OCI-LY7 (cell line): ENCODE results near the gene C1orf105. TPM values are rescaled to one million over a fixed set of nuclear protein-coding genes. Genes with fewer than 3 reads are reported as not detected.

Experiments
- BruUV-seq: library from RNA; stranded (reverse); fragments of 400-500 nt; replicated peaks from 2 replicates; lab custom pipeline; 2021; lab: Mats Ljungman, UMichigan
- CTCF ChIA-PET: fragments of 300-600 bp; sonication (Branson Sonifier 250); formaldehyde crosslinking; loops from one replicate; lab custom pipeline; 2022; ENCODE audit warnings: antibody characterized with exemption; ENCODE audit not compliant: unreplicated experiment; lab: Charles Lee
- POLR2A ChIA-PET: fragments of 300-600 bp; sonication (Branson Sonifier 250); formaldehyde crosslinking; loops from one replicate; lab custom pipeline; 2022; ENCODE audit warnings: antibody characterized with exemption; lab: Charles Lee
- DNase-seq: peaks from one replicate; pipeline ENCODE4 v3.0.0-alpha.2; 2015; ENCODE audit warnings: low spot score
- H2AFZ ChIP-seq: fragments of 200-600 bp; sonication (generic), shearing (Covaris generic); 2 replicates; pipeline ENCODE4 v1.6.1; 2014; ENCODE audit warnings: mild to moderate bottlenecking, antibody characterized with exemption, low read length, moderate library complexity
- H3K27ac ChIP-seq: fragments of 200-600 bp; sonication (generic); 2 replicates; pipeline ENCODE4 v1.5.1; 2014; ENCODE audit warnings: mixed run types, low read depth, mild to moderate bottlenecking, moderate library complexity, low read length, inconsistent platforms; ENCODE audit not compliant: poor library complexity, severe bottlenecking
- H3K36me3 ChIP-seq: fragments of 200-600 bp; sonication (generic); 2 replicates; pipeline ENCODE4 v1.6.1; 2014; ENCODE audit warnings: mild to moderate bottlenecking, antibody characterized with exemption, low read length, moderate library complexity, mixed read lengths; ENCODE audit not compliant: insufficient read depth
- H3K4me1 ChIP-seq: fragments of 200-600 bp; sonication (generic); 2 replicates; pipeline ENCODE4 v1.5.1; 2014; ENCODE audit warnings: mild to moderate bottlenecking, low read length; ENCODE audit not compliant: insufficient read depth, poor library complexity, severe bottlenecking
- H3K4me2 ChIP-seq: fragments of 200-600 bp; sonication (generic); 2 replicates; pipeline ENCODE4 v1.6.1; 2014; ENCODE audit warnings: mild to moderate bottlenecking, low read length
- H3K4me3 ChIP-seq: fragments of 200-600 bp; sonication (generic); 2 replicates; pipeline ENCODE4 v1.5.1; 2014; ENCODE audit warnings: mild to moderate bottlenecking, low read depth, low read length; ENCODE audit not compliant: poor library complexity, severe bottlenecking
- H3K79me2 ChIP-seq: fragments of 200-600 bp; sonication (generic); 2 replicates; pipeline ENCODE4 v1.6.1; 2016; ENCODE audit warnings: low read depth, mild to moderate bottlenecking, low read length, moderate library complexity, mixed read lengths; ENCODE audit not compliant: insufficient read depth
- H3K9me2 ChIP-seq: fragments of 200-600 bp; sonication (generic); 2 replicates; pipeline ENCODE4 v1.6.1; 2016; ENCODE audit warnings: mild to moderate bottlenecking, low read length, mixed read lengths; ENCODE audit not compliant: insufficient read depth
- H3K9me3 ChIP-seq: fragments of 200-600 bp; sonication (generic); 2 replicates; pipeline ENCODE4 v1.6.1; 2014; ENCODE audit warnings: mild to moderate bottlenecking, mixed run types, low read length, mixed read lengths
- H4K20me1 ChIP-seq: fragments of 200-600 bp; sonication (generic); 2 replicates; pipeline ENCODE4 v1.6.1; 2014; ENCODE audit warnings: mild to moderate bottlenecking, antibody characterized with exemption, low read length, moderate library complexity, mixed read lengths; ENCODE audit not compliant: insufficient read depth
- EZH2phosphoT487 ChIP-seq: fragments of 200-600 bp; sonication (generic); IDR thresholded peaks from 2 replicates; pipeline ENCODE4 v1.6.1; 2018; ENCODE audit warnings: low read depth, borderline replicate concordance, mild to moderate bottlenecking, mixed run types, antibody characterized with exemption, low read length, moderate library complexity, mixed read lengths
- intact Hi-C: fragments of 100-400 bp; cut with micrococcal nuclease; formaldehyde crosslinking; loops from one replicate; pipeline ENCODE4 v1.10.0; 2022; ENCODE audit not compliant: unreplicated experiment
- total RNA-seq, 2 experiments: library from RNA; depleted of rRNA in 1 of 2; stranded (reverse); fragments of >200 nt in 1 of 2; shearing (Covaris generic) in 1 of 2; gene quantifications; 2 replicates each; pipeline ENCODE4 v1.2.3, GENCODE V29; 2014 to 2022
- TF ChIP-seq, protein P1 (sequence below): fragments of 200-600 bp; sonication (generic); conservative IDR thresholded peaks from 2 replicates; pipeline ENCODE4 v1.5.1; 2014; ENCODE audit warnings: mild to moderate bottlenecking, antibody characterized with exemption, low read length, moderate library complexity, mixed read lengths

Gene C1orf105
- total RNA-seq, 2 experiments from 2014 or later = not detected

DNA sequence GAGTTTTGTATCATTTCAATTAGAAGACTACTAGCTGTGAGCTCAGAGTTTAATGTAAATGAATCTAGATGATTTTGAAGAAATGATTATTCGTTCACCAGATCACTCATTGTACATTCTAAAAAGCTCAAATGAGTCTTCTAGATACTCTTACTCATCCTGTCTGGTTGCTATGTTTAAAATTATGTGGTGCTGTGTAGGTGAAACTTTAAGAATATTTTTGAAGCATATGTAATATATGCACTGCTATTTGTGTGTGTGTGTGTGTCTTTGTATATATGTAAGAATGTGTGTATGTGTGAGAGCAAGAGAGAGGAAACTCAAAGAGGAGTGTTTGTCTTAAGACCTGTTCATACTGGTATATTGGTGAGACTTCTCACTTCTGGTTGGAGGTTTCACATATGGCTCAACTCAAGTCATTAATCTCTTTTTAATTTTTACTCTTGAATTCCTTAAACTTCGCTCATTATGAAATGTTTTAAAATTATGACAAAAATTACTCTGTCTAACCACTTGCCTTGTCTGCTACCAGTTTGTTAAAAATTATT, 8.6 kb upstream of the C1orf105 start:
- Histone ChIP-seq H4K20me1 (no peaks in the 10 kb centered on the region), H3K36me3 (no peaks in the 10 kb centered on the region), H3K27ac (no peak overlapping the region), H3K79me2 (no peaks in the 10 kb centered on the region), H3K4me1 (no peaks in the 10 kb centered on the region), H3K9me2 (no peaks in the 10 kb centered on the region; the same call in 1 of the 2 replicates), H3K4me3 (no peak overlapping the region), H3K4me2 (no peak overlapping the region), H3K9me3 (no peaks in the 10 kb centered on the region), H2AFZ (no peak overlapping the region)
- CTCF ChIA-PET = no interaction called here
- POLR2A ChIA-PET = interaction anchor here (0.7 to 1.0 kb wide), 5 partner anchors 17 to 316 kb away, joined by 3 to 4 read pairs (median 3); no protein-coding TSS in a partner anchor
- no TSS peak for BruUV-seq
- intact Hi-C loops = no loop called here
- TF ChIP-seq, protein P1, sequence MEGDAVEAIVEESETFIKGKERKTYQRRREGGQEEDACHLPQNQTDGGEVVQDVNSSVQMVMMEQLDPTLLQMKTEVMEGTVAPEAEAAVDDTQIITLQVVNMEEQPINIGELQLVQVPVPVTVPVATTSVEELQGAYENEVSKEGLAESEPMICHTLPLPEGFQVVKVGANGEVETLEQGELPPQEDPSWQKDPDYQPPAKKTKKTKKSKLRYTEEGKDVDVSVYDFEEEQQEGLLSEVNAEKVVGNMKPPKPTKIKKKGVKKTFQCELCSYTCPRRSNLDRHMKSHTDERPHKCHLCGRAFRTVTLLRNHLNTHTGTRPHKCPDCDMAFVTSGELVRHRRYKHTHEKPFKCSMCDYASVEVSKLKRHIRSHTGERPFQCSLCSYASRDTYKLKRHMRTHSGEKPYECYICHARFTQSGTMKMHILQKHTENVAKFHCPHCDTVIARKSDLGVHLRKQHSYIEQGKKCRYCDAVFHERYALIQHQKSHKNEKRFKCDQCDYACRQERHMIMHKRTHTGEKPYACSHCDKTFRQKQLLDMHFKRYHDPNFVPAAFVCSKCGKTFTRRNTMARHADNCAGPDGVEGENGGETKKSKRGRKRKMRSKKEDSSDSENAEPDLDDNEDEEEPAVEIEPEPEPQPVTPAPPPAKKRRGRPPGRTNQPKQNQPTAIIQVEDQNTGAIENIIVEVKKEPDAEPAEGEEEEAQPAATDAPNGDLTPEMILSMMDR = no peak
- no peak for TF ChIP-seq EZH2phosphoT487
- no peak for DNase-seq

DNA sequence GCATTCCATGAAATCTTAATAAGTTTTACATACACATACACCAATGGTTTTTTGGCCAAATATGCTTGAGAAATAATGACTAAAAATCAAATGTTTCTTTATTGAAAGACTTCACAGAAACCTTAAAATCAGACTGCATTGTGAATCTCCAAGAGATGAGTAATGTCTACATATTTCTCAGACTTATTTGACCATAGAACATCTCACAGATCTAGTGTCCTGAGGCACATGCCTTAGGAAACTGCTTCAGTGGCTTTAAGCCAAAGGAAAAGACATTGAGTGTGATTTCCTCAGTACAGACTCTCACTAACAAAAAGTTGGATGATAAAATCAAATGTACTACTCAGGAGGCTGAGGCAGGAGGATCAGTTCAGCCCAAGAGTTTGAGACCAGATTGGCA, 6.2 kb upstream of the C1orf105 start:
- POLR2A ChIA-PET = no interaction called here
- Histone ChIP-seq H3K9me3 (no peaks in the 10 kb centered on the region), H3K4me2 (no peak overlapping the region), H3K9me2 (no peaks in the 10 kb centered on the region; the same call in 1 of the 2 replicates), H3K79me2 (no peaks in the 10 kb centered on the region), H3K36me3 (no peaks in the 10 kb centered on the region), H2AFZ (no peak overlapping the region), H3K4me3 (no peak overlapping the region), H3K27ac (no peak overlapping the region), H3K4me1 (no peaks in the 10 kb centered on the region), H4K20me1 (no peaks in the 10 kb centered on the region)
- no peak for DNase-seq
- TF ChIP-seq EZH2phosphoT487 = no peak
- TF ChIP-seq, protein P1 = no peak
- CTCF ChIA-PET = no interaction called here
- intact Hi-C loops = no loop called here
- BruUV-seq = no TSS peak

DNA sequence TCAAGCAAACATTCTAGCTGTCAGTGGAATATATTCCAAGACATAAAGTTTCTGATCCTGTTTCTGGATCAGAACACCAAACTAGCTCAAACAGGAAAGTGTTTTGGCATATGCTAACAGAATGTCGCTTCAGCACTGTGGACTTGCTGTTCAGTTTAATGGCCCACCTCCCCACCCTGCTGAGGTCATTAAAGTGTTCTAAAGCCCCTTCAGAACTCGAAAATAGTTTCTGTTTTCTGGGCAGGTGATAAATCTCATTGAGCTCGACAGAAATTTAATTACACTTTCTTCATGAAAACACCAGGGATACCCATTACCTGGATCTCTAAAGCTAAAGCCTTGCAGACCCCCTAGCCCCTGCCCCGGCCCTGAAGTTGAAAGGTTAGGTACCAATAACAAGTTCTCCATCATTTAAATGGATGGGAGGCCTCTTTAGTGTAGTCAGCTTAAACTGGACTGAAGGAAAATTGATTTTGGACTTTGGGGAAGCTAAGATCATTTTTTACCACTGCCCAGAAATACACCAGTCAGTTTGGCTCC, 3.9 kb upstream of the C1orf105 start:
- H3K4me2 ChIP-seq = no peak overlapping the region
- H3K79me2 ChIP-seq = no peaks in the 10 kb centered on the region
- no peaks in the 10 kb centered on the region for H3K4me1 ChIP-seq
- BruUV-seq = no TSS peak
- no peaks in the 10 kb centered on the region for H3K36me3 ChIP-seq
- no peak overlapping the region for H3K27ac ChIP-seq
- ChIA-PET POLR2A (interaction anchor here (0.5 to 1.5 kb wide), 10 partner anchors 8 to 1319 kb away, joined by 3 to 7 read pairs (median 4); no protein-coding TSS in a partner anchor), CTCF (no interaction called here)
- H4K20me1 ChIP-seq = no peaks in the 10 kb centered on the region
- H3K9me3 ChIP-seq = no peaks in the 10 kb centered on the region
- intact Hi-C loops = no loop called here
- DNase-seq = no peak
- TF ChIP-seq, protein P1 = no peak
- TF ChIP-seq EZH2phosphoT487 = no peak
- no peak overlapping the region for H2AFZ ChIP-seq
- H3K9me2 ChIP-seq = no peaks in the 10 kb centered on the region; the same call in 1 of the 2 replicates
- no peak overlapping the region for H3K4me3 ChIP-seq
